ENCODE measurements around the gene ADCY9. TPM values are rescaled to one million over a fixed set of nuclear protein-coding genes. Genes with fewer than 3 reads are reported as not detected.

ADCY9 gene
- total RNA-seq, 4 donors from 2014 or later = 19.0 to 32.7 (median 29.6) TPM

DNA sequence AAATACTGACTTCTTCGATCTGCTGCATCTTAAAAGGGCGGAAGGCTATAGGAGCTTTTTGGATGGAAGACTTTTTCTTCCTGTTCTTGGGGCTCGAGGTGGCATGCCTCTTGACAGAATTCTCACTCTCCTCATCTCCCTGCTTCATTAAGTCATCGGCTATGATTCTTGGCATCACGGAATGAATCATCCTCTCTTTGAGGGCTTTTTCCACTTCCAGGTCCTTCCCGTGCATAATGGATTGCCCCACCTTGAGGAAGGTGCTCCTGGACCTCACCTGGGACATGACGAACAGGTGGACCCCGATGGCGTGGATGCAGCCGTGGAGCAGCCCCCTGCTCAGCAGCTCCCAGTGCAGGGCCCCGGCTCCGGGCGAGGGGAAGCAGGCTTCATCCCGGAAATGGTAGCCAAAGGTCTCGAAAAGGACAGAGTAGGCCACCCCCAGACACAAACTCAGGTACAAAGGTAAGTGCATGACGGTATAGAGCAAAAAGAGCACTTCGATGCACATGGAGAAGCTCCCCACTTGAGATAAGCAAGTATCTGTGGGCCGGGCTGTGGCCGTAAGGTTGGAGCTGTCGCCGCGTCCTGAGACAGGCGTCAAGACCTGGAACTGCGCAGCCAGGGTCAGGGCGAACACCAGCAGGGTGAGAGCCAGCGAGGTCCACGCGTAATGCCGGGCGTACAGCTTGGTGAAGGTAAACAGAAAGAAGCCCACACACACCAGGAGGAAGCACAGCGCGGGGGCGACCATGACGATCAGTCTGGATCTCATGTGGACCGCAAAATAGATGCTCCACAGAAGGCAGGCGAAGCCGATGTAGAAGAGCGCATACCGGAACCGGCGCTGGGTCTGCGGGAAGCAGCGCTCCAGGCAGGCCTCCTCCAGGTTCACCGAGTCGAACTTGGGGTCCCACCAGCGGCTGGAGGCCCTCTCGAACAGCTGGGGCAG lies 1.7 kb downstream of the ADCY9 start:
- no peak for TF ChIP-seq POLR2A (IDR thresholded peaks at IDR 0.05)
- TF ChIP-seq, protein P1, sequence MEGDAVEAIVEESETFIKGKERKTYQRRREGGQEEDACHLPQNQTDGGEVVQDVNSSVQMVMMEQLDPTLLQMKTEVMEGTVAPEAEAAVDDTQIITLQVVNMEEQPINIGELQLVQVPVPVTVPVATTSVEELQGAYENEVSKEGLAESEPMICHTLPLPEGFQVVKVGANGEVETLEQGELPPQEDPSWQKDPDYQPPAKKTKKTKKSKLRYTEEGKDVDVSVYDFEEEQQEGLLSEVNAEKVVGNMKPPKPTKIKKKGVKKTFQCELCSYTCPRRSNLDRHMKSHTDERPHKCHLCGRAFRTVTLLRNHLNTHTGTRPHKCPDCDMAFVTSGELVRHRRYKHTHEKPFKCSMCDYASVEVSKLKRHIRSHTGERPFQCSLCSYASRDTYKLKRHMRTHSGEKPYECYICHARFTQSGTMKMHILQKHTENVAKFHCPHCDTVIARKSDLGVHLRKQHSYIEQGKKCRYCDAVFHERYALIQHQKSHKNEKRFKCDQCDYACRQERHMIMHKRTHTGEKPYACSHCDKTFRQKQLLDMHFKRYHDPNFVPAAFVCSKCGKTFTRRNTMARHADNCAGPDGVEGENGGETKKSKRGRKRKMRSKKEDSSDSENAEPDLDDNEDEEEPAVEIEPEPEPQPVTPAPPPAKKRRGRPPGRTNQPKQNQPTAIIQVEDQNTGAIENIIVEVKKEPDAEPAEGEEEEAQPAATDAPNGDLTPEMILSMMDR (IDR thresholded peaks at IDR 0.05) = no peak
- no peak for TF ChIP-seq EP300 (IDR thresholded peaks at IDR 0.05)
- Histone ChIP-seq H3K4me3 (peak overlapping the region; percentile 51 to 89 (median 82)), H3K27me3 (no peaks in the 10 kb centered on the region), H3K9me3 (no peaks in the 10 kb centered on the region), H3K36me3 (peaks cover 0 to 10% (median 0%) of the 10 kb centered on the region in 3 donors), H3K27ac (peak overlapping the region in 3 of 4 donors; percentile 51 to 87 (median 70)), H3K4me1 (peaks cover 0 to 66% (median 40%) of the 10 kb centered on the region in 4 donors)
- no peak for DNase-seq (ENCODE audit: low spot score in 2 of 2)
- WGBS, 2 donors = 81 to 89% methylated on average over 42 to 47 of the region's 47 CpGs

DNA sequence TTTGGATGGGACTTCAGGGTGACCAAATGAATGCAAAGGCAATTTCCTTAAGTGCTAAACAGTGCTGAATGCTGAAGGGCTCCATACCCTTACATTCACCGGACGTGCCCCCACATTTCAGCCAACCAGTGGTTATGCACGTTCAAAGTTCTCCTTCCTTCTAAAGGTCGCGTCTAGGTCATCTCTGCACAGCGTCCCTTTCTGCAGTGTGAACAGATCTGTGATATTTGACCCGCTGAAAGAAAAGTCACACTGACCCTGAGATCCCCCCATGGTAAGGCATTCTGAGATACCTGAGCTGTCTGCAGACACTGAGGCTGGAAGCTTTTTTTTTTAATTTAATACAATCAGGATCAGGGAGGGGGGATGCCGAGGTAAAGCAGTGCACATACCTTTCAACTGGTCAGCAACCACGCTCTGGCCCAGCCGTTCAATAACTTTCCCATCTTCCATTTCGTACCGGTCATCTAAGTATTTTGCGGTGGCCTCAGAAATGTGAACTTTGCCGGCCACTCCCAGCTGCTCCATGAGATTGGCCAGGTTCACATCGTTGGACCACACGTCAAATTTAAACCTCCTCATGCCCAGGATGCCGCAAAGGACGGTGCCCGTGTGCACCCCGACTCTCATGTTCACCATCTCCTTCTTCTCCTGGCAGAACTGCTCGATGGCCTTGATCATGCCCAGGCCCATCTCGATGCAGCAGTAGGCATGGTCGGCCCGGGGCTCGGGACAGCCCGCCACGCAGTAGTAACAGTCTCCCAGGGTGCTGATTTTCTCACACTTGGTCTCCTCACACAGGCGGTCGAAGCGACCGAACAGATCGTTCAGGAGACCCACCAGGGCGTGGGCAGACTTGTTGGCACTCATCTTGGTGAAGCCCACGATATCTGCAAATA lies 2.6 kb downstream of the ADCY9 start:
- peak overlapping the region in 1 of 4 donors; percentile 45 for H3K27ac ChIP-seq
- TF ChIP-seq, protein P1 (IDR thresholded peaks at IDR 0.05) = no peak
- TF ChIP-seq EP300 (IDR thresholded peaks at IDR 0.05) (no peak), POLR2A (IDR thresholded peaks at IDR 0.05) (no peak)
- 78 to 81% methylated on average over 34 of the region's 34 CpGs for WGBS, 2 donors
- no peaks in the 10 kb centered on the region for H3K27me3 ChIP-seq
- DNase-seq (ENCODE audit: low spot score in 2 of 2) = no peak
- peak overlapping the region in 1 of 4 donors; percentile 86 for H3K4me3 ChIP-seq
- peaks cover 0 to 75% (median 40%) of the 10 kb centered on the region in 4 donors for H3K4me1 ChIP-seq
- H3K9me3 ChIP-seq = no peaks in the 10 kb centered on the region
- peaks cover 0 to 10% (median 0%) of the 10 kb centered on the region in 3 donors for H3K36me3 ChIP-seq

DNA sequence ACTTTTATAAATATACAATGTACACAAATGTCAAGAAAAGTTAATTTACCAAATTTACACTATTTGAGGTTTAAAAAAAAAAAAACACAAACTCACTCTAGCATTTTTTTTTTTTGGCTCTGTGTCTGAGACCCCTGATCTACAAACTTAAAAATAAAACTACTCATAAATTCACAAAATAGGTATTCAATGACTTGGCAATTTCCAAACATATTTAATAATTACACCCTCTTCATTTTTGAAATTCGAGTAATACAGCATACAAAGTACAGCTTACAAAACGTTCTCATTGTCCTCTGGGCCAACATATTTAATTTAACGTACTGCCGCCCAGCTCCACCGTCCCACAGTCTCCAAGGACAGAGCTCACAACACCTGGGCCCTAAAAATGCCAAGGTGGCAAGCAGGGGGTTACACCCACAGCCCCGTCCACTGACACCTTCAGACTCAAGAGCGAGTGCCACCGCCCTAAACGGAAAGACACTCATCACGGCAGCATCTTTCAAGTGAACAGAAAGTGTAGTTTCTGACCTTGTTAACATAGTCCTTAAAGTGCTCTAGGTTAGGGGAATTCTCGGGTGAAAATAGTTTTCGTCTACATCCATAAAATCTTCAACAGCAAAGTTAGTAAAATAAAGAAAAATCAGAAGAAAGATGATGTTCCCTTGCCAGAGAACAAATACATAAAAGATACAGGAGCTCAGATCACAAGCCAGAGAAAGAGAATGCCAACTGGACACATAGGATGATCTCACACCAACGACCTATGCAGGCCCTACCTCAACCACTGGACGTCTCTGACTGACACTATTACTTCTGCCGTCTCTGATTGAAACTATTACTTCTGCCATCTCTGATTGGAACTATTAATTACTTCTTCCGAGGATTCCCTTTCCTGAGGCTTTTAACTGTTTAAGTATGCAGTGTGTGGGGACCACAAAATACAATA lies 4.2 kb downstream of the ADCY9 start:
- TF ChIP-seq, protein P1 (IDR thresholded peaks at IDR 0.05) = no peak
- TF ChIP-seq EP300 (IDR thresholded peaks at IDR 0.05) (no peak), POLR2A (IDR thresholded peaks at IDR 0.05) (no peak)
- 34 to 42% methylated on average over 16 of the region's 16 CpGs for WGBS, 2 donors
- peak overlapping the region in 3 of 4 donors; percentile 11 to 61 (median 51) for H3K27ac ChIP-seq

DNA sequence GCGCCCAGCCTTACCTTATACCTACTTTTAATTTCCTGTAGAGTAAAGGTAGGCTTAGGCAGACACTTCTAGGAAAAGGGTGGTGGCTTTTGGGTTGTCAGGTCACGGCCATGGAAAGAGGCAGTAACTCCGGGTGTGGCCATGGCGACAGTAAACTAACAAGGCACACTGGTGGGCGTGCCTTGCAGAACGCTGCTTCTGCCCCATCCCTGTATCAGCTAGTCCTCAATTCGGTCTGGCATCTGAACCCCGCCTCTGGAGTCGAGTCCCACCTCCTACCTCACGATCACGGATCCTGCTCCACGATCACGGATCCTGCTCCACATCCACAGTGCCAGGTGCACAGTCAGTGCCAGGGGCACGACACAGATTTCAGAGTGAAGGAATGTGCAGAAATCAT lies 5.6 kb downstream of the ADCY9 start:
- H3K4me1 ChIP-seq = peaks cover 0 to 83% (median 35%) of the 10 kb centered on the region in 4 donors
- peak overlapping the region in 1 of 4 donors; percentile 61 for H3K27ac ChIP-seq
- WGBS, 2 donors = 78 to 91% methylated on average over 14 of the region's 14 CpGs
- no peak overlapping the region for H3K4me3 ChIP-seq
- no peak for DNase-seq (ENCODE audit: low spot score in 2 of 2)
- H3K9me3 ChIP-seq = no peaks in the 10 kb centered on the region
- H3K36me3 ChIP-seq = peaks cover 0 to 23% (median 0%) of the 10 kb centered on the region in 3 donors
- TF ChIP-seq, protein P1 (IDR thresholded peaks at IDR 0.05) = no peak
- no peak for TF ChIP-seq EP300 (IDR thresholded peaks at IDR 0.05)
- TF ChIP-seq POLR2A (IDR thresholded peaks at IDR 0.05) = no peak
- H3K27me3 ChIP-seq = no peaks in the 10 kb centered on the region

More for the DNA sequence above, 4.2 kb downstream of the ADCY9 start:
- Histone ChIP-seq H3K9me3 (no peaks in the 10 kb centered on the region), H3K36me3 (peaks cover 0 to 13% (median 0%) of the 10 kb centered on the region in 3 donors), H3K27me3 (no peaks in the 10 kb centered on the region), H3K4me3 (peak overlapping the region in 3 of 4 donors; percentile 15 to 86 (median 22)), H3K4me1 (peaks cover 0 to 73% (median 37%) of the 10 kb centered on the region in 4 donors)
- no peak for DNase-seq (ENCODE audit: low spot score in 2 of 2)

Measured in tibial nerve (tissue), 4 donors.